CD4-positive, alpha-beta T cell treated with Interleukin-21 for 1 hour (primary cell): Measurements from ENCODE around the gene SPDYE17.
"Not testable (repeated sequence)": the region's sequence is repeated elsewhere in the genome, so short reads cannot be mapped to it uniquely, and the experiment has no call there.

ENCODE experiments used
- DNase-seq: peaks from one replicate; pipeline ENCODE4 v3.0.0-alpha.2; 2020

The SPDYE17 gene

DNA sequence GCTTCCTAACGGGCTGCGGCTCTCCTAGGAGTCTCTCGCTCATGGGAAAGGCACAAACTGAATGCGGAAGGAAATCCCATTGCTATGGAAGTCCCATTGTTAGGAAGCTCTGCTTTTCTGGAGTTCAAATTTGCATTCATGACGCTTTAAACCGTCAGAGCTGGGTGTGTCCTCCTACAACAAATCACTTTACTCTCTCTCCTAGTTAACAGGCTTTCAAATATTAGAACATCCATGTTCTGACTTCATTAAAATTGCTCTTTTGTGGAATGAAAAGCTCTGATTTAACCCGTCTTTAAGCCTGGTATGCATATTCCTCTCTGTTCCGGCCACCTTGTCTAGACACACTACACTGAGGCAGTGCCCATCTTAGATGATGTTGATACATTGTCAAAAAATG lies at the start of gene SPDYE17:
Gene SPDYE17 (minus strand): TSS at position 101 of the 400 bp plus-strand sequence. CDS start 1,791 bp downstream, outside the sequence.
- not testable (repeated sequence) for DNase-seq

GRCh38 chr7:77080236-77080635 lies 48.1 kb upstream of the SPDYE17 start:
- DNase-seq = not testable (repeated sequence)

DNA sequence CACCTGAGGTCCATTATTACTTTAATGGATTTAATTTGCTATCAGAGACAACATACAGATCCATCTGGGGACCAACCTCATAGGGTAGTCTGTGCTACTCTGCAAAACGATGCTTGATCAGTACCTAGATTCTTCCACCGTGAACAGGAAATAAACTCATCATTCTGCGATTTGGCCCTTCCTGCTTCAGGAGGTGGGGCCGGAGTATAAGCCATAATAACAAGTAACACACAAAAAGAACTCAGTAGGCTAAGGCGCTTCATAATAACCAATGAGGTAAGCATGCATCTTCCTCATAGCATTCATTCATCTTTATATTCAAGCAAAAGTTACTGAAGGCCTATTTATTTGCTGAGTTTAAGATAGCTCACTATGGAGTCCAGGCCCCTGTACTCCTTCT lies 47.5 kb upstream of the SPDYE17 start:
- not testable (repeated sequence) for DNase-seq

- DNase-seq = not testable (repeated sequence)
Observed at GRCh38 chr7:77079112-77079511, 47.0 kb upstream of the SPDYE17 start.

- not testable (repeated sequence) for DNase-seq
Observed at GRCh38 chr7:77077060-77077459, 44.9 kb upstream of the SPDYE17 start.

DNA sequence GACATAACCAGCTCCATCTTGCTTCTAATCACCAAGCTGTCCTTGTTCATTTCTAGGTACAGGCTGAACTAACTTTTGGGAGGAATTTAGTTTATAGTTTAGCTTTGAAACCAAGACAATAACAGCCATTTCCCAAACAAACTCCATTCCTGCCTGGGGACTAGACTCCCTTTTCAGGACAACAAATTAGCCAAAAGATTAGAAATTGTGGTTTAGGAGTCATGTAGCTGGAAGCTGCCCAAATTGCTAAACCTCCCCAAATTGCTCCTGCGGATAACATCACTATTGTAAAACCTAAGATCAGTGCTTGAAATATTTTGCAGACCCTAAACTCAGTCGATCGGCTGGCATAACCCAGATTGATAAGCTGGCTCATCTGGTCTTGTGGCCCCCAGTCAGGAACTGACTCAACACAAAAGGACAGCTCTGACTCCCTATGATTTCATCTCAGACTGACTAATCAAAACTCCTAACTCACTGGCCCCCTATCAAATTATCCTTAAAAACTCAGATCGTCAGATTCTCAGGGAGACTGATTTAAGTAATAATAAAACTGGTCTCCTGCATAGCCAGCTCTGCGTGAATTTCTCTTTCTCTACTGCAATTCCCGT lies 42.7 kb upstream of the SPDYE17 start:
- not testable (repeated sequence) for DNase-seq

- DNase-seq = not testable (repeated sequence)
Observed at GRCh38 chr7:77071108-77071507, 38.9 kb upstream of the SPDYE17 start.

DNA sequence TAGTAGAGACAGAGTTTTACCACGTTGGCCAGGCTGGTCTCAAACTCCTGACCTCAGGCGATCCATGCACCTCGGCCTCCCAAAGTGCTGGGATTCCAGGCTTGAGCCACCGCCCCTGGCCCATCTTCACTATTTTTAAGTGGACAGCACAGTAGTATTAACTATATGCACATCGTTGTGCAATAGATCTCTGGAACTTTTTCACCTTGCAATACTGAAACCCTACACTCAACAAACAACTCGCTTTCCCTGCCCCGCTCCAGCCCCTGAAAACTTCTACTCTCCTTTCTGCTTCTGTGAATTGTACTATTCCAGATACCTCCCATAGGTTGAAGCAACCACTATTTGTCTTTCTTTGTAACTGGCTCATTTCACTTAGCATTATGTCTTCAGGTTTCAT lies 33.7 kb upstream of the SPDYE17 start:
- not testable (repeated sequence) for DNase-seq

GRCh38 chr7:77063732-77064131 lies 31.6 kb upstream of the SPDYE17 start:
- not testable (repeated sequence) for DNase-seq

DNA sequence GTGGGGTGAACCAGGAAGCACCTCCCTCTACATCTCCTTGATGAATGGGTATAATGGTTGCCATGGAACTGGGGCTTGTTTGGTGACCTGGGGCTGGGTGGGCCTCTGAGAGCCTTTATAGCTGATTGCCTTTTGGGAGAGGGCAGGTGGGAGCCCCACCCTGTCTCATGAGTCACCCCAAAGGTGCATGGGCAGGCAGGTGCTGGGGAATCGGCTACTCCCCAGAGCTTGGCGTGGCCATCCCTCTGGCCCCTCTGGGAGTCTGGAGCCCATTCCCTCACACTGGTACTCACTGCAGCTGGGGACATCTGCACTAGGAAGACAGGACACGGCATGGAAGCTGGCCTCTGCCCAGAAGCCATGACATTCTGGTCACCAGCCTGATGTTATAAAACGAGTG lies 30.4 kb upstream of the SPDYE17 start, which contains the start of gene SPDYE18:
Gene SPDYE18 (minus strand): TSS at position 2 of the 400 bp plus-strand sequence. CDS start 2,046 bp downstream, outside the sequence.
- not testable (repeated sequence) for DNase-seq

DNA sequence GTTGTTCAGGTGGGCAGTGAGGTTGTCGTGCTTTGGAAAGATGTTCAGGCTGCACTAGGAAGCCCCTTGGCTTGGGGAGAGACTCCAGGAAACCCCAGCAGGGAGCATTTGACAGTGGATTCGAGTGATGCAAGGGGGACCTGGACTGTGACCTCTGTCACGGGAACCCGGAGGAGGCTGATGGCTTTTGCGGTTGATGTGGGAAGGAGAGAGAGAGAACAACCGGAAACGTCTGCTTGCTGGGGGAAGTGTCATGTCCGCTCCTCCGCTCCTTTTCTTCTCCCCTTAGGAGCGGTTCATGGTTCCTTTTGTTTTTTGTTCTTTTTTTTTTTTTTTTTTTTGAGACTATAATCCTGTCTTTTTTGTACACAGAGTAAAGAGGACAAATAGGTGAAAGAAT lies 5.8 kb downstream of the SPDYE17 start:
- DNase-seq = not testable (repeated sequence)

DNA sequence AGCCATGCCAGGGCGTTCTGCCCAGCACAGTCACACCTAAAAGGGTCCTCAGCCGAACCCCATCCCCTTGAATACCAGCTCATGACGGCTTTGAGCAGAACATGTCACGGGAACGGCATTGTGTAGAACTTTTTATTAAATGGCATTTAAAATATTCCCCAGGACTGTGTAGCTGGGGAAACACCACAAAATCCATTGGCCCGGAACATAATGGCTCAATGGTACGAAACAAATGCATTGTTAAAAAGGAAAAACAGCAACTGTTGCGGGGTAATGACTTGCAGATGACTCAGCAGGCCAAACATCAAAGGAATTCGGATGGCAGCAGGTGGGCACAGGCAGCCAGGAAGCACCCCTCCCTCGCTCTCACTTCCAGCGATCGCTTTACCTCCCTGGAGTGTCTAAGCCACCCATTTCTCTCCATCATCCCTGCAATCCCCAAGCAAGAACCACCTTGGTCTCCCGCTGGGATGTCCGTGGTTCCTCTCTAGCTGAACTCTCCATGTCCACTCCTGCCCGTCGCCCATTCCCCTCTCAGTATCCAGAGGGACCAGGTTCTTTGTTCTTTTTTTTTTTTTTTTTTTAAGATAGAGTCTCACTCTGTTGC lies 22.0 kb downstream of the SPDYE17 start:
- DNase-seq = not testable (repeated sequence)

DNA sequence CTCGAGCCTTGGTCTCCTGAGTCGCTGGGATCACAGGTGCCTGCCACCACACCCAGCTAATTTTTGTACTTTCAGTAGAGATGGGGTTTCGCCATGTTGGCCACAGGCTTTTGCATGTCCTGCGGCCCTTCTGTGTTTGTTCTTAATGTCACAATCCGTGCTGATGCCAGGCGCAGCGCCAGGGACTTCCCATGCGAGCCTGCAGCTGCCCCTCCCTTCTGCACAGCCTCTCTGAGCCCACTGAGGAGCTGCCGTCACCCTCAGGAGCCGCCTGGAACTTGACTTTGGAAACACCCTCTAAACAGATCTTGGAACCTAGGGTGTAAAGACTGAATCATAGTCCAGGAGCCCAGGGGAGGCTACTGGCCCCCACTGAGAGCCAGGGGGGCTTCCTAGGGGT lies 24.2 kb downstream of the SPDYE17 start:
- not testable (repeated sequence) for DNase-seq

DNA sequence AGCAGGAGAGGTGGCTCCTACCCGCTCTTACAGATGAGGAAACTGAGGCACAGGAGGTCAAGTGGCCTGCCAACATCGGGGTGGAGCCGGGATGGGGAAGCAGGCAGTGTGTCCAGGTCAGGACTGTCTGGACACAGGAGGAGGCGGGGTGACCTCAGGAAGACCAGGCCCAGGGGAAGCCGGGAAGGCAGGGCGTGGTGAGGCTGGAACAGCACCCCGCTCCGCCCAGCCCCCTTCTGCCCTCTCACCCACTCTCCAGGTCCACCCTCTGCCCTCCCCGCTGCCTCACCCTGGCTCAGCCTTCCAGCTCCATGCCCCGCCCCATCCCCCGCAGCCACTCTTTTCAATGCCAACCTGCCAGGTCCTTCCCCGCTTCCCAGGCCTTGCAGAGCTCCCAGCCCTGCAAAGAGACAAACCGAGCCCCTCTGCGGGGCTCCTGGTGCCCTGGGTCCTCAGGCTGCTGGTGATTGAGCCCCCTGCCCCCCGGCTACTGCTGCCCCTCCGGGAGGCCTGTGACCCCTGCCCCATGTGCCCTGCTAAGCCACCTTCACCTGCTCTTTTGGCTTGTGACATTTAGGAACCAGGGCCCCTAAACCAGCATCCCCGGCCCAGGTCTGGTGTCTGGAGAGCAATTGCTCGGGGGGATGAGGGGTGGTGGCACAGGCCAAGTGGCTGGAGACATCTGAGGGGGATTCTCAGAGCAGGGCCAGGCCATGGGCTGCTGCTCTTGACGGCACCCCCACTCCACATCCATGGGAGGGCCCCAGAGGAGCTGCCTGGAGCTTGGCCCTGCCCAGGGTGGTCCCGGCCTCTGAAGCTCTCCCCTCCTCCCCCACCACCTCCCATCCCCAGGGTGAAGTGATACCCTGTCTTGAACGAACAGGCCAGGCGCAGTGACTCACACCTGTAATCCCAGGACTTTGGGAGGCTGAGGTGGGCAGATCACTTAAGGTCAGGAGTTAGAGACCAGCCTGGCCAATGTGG lies 25.7 kb downstream of the SPDYE17 start:
- not testable (repeated sequence) for DNase-seq

- not testable (repeated sequence) for DNase-seq
Observed at GRCh38 chr7:77005461-77006057, 26.6 kb downstream of the SPDYE17 start.

GRCh38 chr7:77004151-77004550 lies 28.0 kb downstream of the SPDYE17 start:
- not testable (repeated sequence) for DNase-seq

DNA sequence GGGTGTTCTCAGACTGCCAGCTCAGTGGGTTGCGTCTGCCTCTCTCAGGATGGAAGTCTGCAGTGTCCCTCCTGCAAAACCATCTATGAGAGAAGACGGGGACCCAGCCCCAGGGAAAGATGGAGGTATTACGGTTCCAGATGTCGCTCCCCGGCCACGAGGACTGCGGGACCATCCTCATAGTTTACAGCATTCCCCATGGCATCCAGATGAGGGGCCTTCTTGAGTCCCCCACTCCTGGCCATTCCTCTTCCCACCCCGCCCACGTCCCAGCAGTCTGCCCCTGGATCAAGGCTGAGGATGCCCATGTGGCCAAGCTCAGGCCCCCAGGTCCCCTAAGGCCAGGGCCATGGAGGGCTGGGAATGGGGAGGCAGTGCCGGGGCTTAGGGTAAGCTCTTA lies 28.9 kb downstream of the SPDYE17 start:
- DNase-seq = not testable (repeated sequence)

- not testable (repeated sequence) for DNase-seq
Observed at GRCh38 chr7:77002678-77003233, 29.4 kb downstream of the SPDYE17 start.

- not testable (repeated sequence) for DNase-seq
Observed at GRCh38 chr7:77002104-77002503, 30.1 kb downstream of the SPDYE17 start.

GRCh38 chr7:76999474-77000107 lies 32.6 kb downstream of the SPDYE17 start:
- not testable (repeated sequence) for DNase-seq

DNA sequence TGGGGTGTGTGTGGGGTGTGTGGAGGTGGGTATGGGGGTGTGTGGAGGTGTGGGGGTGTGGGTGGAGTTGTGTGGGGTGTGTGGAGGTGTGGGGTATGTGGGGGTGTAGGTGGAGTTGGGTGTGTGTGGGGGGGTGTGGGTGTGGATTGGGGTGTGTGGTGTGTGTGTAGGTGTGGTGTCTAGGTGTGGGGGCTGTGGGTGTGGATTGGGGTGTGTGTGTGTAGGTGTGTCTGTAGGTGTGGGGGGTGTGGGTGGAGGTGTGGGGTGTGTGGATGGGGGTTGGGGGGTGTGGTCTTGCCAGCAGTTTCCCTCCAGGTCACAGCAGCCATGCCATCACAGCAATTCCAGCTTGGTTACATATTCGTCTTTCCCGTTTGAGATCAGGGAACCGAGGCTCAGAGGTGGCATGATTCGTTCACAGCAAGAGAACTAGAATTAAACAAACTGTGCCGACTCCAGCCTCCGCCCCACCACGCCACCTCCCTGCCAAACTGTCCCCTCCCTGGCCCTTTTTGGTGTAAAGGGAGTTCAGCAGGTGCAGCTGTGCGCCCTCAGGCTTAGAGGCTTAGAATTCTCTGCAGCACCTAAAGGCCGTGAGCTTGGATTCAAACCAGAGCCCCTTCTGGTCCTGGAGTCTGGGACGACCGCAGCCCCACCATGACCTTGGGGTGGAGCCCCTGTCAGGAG lies 33.3 kb downstream of the SPDYE17 start:
- DNase-seq = peak; percentile 10
